HG02870 (cell line): Measurements from ENCODE around the gene FASN.
A peak's percentile ranks its signal among the peaks of the same experiment; 100 is the strongest.

ENCODE experiments used
- ATAC-seq: cut with Tn5 transposase; IDR thresholded peaks from one replicate; pipeline ENCODE4 v1.9.1; 2021; ENCODE audit warnings: mild to moderate bottlenecking, moderate library complexity; ENCODE audit not compliant: unreplicated experiment

Gene FASN

DNA sequence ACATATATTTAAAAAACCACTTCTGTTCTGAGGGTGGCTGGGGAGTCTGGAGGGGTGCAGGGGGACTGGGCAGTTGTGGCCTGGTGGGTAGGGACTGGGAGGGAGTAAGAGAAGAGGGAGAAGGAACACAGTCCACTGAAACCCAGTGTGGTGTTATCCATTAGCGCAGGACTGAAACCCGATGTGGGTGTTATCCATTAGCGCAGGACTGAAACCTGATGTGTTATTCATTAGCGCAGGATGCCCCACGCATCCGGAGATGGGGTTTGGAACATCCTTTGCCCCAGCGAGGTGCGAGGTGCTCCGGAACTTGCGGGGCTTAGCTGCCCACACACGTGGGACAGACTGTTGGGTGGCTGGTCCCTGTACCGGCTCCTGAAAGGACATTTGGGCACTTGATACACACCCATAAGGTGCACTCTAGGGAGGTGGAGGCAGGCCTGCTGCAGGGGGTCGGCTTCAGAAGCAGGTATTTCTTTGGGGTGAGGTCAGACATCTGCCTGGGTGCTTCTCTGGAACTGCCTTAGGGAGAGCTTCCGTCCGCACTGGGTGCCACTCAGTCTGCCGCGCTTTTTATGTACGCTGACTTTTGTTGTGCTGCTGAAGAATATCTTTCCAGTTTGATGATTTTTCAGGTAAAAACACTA is 20.3 kb upstream of the FASN start:
- no peak for ATAC-seq

DNA sequence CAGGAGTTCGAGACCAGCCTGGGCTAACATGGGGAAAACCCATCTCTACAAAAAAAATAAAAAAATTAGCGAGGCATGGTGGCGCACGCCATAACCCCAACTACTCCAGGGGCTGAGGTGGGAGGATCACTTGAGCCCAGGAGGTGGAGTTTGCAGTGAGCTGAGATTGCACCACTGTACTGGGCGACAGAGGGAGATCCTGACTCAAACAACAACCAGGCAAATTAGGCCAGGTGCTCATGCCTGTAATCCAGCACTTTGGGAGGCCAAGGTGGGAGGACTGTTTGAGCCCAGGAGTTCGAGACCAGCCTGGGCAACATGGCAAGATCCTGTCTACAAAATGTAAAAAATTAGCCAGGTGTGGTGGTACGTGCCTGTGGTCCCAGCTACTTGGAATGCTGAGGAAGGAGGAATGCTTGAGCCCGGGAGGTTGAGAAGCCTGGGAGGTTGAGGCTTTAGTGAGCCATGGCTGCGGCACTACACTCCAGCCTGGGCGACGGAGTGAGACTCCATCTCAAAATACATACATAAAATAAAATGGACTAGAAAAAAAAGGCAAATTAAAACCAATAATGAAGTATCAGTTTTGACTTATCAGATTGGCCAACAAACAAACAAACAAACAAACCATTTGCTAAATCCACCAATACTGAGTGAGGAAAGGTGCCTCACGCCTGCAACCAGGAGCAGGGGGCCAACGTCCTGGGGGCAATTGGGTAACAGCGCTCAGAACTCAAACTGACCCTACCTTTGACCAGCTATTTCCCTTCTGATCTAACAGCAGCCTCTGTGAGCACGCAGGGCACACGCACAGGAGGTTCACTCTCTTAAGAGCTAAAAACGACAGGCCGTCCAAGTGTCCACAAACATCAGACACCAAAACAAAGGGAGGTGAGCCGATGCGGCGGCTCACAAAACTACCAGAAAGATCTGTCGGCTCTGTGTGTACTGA is 19.4 kb upstream of the FASN start:
- ATAC-seq, result no peak

DNA sequence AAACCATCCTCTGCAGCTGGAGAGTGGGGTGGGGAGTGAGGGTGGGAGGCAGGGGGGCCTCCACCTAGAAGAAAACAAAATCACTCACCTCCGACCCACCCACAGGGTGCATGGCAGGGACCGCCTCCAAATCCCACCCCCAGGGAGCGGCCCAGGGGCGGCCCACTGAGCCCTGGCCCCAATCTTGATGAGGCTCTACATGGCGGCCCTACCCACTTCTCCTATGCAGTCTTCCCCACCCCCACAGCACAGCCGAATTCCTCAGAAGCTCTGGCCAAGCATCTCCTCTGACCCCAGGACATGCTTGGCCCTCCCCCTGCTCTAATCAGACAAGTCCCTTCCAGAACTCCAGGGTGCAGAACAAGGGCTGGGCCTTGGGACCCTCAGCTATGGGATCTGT is 18.2 kb upstream of the FASN start:
- ATAC-seq, result no peak

DNA sequence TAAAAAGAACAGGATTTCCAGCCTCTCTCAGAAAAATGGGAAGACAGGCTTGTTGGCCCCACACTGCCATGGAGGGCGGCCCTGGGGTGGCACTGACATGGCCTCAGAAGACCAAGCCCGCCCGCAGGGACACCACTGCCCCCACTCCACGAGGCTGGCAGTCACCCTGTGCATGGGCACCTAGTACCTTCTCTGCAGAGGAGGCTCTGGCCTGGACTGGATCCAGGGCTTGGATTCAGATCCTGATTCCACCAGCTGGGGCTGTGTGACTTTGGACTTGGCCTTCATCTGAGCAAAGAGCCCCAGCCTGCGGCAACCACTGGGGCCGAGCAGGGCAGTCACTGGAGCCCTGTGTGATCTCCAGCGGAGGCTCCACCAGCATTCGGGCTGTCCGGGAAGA is 16.8 kb upstream of the FASN start:
- no peak for ATAC-seq

DNA sequence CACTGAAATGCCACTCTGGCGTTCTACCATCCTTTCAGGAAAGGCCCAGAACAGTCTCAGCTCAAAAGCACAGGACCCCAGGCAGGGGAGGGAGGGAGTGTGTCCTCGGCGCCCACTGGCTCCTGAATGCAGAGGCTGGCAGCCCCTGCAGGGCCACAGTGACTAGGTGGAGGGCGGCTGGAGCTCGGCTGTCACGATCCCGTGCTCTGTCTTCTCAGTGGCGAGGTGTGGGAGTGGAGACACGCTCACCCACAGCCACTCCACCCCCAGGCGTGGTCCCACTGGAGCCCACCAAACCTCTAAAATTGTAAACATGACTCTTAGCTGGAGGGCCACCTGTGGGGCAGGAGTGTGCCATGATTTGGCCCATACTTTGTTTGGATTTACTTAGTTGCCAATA is 16.4 kb upstream of the FASN start:
- no peak for ATAC-seq

DNA sequence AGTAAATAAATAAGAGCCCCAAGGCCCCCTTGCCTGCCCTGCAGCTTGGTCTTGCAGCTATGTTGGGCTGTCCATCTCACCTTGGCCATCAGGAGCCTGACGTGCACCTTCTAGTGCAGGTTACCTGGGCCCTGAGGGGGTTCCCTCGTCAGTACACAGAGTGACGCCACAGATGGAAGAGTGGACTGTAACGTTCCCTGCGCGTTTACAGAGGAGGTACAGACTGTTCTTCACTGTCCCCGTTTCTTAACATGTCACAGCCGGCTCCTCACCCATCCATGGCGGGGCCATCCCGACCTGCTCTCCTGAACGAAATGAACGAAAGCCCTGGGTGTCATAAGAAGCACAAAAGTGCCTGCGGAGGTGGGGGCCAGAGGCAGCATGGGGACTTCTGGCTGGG is 15.9 kb upstream of the FASN start:
- no peak for ATAC-seq

DNA sequence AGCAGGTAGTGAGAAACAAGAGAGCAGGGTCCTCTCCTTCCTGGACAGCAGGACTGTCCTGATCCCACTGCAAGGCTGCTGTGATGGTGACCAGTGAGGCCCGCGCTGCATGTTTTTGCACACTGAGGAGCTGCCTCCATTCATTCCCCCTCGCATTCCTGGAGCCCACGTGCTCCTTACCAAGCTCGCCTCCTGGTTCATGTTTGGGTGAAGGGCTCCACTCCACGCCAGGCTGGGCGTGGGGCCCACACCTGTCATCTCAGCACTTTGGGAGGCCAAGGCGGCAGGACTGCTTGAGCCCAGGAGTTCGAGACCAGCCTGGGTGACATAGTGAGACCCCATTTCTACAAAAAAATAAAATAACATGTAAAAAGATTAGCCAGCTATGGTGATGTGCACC is 15.4 kb upstream of the FASN start:
- no peak for ATAC-seq

DNA sequence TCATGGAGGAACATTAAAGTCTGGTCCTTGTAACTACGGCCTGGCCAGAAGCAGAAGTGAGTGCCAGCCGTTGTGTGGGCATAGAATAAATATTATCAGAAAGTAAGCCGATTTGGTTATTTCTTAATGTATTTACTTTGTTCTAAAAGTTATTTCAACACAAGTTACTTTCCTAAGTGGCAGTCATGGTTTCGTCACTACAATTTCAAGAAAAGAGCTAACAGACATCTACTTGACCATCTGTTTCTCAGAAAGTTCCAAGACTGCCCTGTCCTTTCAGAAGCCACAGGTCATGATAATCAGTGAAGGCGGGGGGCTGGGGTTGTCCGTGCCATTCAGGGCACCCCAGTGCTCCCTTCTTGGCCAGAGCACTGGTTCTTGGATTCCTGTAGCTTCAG is 14.9 kb upstream of the FASN start:
- no peak for ATAC-seq

- no peak for ATAC-seq
These were observed 14.3 kb upstream of the FASN start for GRCh38 chr17:82112181-82112913.

DNA sequence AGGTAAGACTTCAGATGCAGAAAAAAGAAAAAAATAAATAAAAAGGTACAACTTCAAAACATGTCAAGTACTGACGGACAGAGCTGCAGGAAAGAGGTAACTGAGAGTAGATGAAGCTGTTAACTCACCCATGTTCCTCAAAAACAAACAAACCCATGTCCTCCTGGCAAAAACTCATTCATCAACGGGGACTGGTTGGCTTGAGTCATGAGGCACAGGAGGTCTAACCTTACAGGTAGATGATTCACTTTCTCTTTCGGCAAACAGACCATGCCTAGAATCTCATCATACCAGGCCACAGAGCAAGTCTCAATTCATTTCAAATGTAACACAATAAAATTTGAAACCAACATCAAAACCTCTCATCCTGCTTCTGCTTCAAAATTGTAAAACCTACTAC is 12.3 kb upstream of the FASN start:
- no peak for ATAC-seq

- no peak for ATAC-seq
These were observed 11.0 kb upstream of the FASN start for GRCh38 chr17:82108961-82109475.

DNA sequence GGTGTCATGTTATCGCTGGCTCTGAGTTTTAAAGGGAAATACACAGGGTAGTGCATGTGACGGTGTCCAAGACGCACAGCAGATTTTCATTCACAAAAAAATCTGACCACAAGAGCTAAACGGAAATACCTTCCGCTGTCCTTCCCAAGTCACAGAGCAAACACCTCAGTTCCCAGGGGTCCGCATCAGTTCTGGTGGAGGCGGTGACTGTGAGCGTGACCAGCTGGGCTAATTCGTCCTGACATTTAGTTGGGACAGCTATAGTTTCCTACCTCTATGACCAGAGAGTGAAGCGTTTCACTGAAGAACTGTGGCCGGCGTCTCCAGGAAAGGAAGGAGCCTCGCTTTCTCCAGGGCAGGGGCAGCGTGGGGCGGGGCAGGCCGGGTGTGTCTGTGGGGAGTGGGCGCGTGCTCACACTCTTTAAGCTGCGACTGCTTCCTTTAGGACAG is 10.5 kb upstream of the FASN start:
- no peak for ATAC-seq

- no peak for ATAC-seq
These were observed 10.0 kb upstream of the FASN start for GRCh38 chr17:82108038-82108437.

DNA sequence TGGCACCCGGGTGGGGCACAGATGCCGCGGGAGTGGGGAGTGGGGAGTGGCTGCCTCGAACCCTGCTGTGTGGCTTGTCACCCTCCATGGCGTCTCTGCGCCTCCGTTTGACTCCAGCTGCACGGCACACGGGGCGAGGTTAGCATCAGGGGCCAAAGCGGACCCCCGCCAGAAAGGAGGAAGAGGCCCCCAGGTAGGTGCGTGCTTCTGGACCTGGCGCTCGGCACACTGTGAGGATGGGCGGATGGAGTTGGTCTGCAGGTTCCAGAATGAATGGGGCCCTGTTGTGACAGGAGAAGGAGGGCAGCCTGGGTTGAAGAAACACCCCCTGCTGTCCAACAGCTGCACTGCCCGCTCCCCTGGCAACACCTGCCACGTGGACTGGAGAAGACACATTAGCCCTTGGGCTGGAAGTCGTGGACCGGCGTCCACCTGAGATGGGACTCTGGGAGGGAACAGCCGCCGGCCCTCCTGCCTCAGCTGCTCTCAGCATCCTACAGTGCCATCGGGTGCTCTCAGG is 9.4 kb upstream of the FASN start:
- no peak for ATAC-seq

DNA sequence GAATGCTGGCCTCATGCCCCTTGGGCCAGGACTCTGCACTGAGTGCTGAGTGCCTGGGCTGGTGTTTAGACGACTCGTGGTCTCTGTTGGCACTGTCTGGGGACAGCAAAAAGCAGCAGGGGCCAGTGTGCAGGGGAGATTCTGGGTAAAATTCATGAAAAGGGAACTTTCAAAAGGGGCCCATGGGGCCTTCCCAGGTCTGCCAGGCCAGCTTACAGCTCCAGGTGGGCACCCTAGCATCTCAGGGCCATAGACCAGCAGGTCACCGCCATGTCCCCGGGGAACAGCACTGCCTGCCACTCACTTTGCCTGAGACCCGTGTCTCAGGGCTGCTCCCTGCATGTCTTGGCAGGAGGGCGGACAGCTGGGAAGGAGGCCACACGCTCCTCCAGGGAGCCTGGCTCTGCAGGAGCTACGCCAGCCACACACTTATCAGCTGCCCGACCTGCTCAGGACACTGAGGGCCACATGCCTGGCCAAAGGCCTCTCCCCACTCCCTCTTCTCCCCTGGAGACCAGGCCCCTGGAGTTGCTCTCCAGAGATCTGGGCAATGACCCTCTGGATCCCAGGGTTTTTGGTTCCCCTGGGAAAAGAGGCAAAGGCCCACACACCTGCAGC is 8.8 kb upstream of the FASN start:
- ATAC-seq, result no peak

- ATAC-seq, result peak; percentile 72
These were observed 8.0 kb upstream of the FASN start for GRCh38 chr17:82105882-82106687.

DNA sequence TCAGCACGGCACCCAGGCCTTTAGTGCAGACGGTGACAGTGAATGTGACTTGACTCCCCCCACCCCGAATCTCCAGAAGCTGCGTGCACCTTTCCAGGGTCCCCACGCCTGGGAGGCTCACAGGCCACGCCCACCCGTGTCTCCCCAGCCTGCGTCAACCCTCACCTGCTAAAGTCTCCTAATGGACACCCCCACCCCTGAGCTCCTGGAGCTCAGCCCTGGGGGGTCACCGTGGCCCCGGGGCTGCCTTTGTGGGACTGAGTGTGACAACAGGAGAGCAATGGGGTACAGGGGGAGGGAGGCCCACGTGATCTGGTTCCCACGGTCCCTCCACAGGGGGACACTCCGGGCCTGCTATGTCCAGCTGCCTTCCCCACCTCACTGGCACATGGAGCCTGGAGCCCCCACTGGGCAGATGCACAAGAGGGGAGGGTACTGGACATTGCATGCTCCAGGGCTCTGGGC is 7.4 kb upstream of the FASN start:
- ATAC-seq, result no peak

DNA sequence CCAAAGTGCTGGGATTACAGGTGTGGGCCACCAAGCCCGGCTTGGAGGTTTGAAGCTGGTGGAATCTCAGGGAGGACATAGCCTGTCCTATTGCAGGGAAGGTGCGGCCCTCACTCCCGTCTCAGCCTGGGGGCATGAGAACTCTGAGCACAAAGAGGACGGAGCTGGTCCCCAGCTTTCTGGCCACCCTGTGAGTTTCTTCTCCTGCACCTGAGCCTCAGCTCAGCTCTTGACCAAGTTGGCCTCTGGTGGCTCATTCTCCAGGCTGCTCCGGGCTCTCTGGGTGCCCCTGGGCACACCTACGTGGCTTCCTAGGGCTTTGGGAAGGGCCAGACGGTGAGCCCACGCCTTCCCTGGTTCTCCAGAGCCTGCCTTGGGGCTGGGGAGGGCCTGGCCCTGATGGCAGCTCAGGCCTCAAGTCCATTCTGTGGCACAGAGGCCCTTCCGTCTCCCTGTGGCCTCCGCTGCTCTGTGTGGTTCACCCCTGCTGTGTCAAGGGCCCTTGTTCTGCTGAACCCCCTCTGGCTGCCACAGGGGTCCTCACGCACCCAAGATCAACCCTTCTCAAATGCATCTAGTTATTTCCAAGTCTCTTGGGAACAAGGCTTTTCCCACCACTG is 6.9 kb upstream of the FASN start:
- no peak for ATAC-seq
